Osteoblast (primary cell): ENCODE data around the gene SLC39A7. TPM values are rescaled to one million over a fixed set of nuclear protein-coding genes. Genes with fewer than 3 reads are reported as not detected.

Source experiments
- DNase-seq: peaks from one replicate; pipeline ENCODE4 v3.0.0; 2011; ENCODE audit warnings: low spot score, mixed read lengths; ENCODE audit not compliant: insufficient read length; ENCODE audit errors: missing footprints
- H2AFZ ChIP-seq: 2 replicates; pipeline ENCODE4 v1.6.0; 2011; ENCODE audit warnings: mild to moderate bottlenecking, low read length
- H3K27ac ChIP-seq: 2 replicates; pipeline ENCODE4 v1.5.1; 2011; ENCODE audit warnings: mild to moderate bottlenecking, low read depth, low read length, moderate library complexity
- H3K27me3 ChIP-seq: 2 replicates; pipeline ENCODE4 v1.6.0; 2012; ENCODE audit warnings: mild to moderate bottlenecking, control low read depth, inconsistent platforms, low read length, moderate library complexity; ENCODE audit not compliant: insufficient read depth
- H3K36me3 ChIP-seq: 2 replicates; pipeline ENCODE4 v1.5.1; 2011; ENCODE audit warnings: mild to moderate bottlenecking, low read length, control low read depth, moderate library complexity; ENCODE audit not compliant: insufficient read depth
- H3K4me1 ChIP-seq: 2 replicates; pipeline ENCODE4 v1.5.1; 2011; ENCODE audit warnings: mild to moderate bottlenecking, low read length, control low read depth, moderate library complexity; ENCODE audit not compliant: insufficient read depth
- H3K4me2 ChIP-seq: 2 replicates; pipeline ENCODE4 v1.6.0; 2011; ENCODE audit warnings: mild to moderate bottlenecking, low read length; ENCODE audit not compliant: insufficient read depth
- H3K4me3 ChIP-seq: fragments of 200-600 bp; sonication (generic); 3 replicates; pipeline ENCODE4 v1.5.1; 2012; ENCODE audit warnings: mild to moderate bottlenecking, low read length, inconsistent platforms; ENCODE audit not compliant: insufficient read depth
- H3K79me2 ChIP-seq: 2 replicates; pipeline ENCODE4 v1.6.0; 2012; ENCODE audit warnings: mild to moderate bottlenecking, low read length, control low read depth, inconsistent platforms; ENCODE audit not compliant: insufficient read depth
- H3K9me3 ChIP-seq: 2 replicates; pipeline ENCODE4 v1.5.1; 2011; ENCODE audit warnings: low read depth, low read length, control low read depth
- H4K20me1 ChIP-seq: 2 replicates; pipeline ENCODE4 v1.6.0; 2012; ENCODE audit warnings: mild to moderate bottlenecking, low read length, control low read depth; ENCODE audit not compliant: insufficient read depth
- total RNA-seq: library from RNA; depleted of rRNA; stranded (reverse); fragments of >200 nt; gene quantifications from 2 replicates; pipeline ENCODE4 v1.2.3, GENCODE V29; 2012
- TF ChIP-seq, protein P1 (sequence below): IDR thresholded peaks from 2 replicates; pipeline ENCODE4 v1.5.1; 2011; ENCODE audit warnings: mild to moderate bottlenecking, low read depth, low read length, moderate library complexity; ENCODE audit errors: extremely low read depth

The SLC39A7 gene
- total RNA-seq, 1 donor, result 108 TPM

DNA sequence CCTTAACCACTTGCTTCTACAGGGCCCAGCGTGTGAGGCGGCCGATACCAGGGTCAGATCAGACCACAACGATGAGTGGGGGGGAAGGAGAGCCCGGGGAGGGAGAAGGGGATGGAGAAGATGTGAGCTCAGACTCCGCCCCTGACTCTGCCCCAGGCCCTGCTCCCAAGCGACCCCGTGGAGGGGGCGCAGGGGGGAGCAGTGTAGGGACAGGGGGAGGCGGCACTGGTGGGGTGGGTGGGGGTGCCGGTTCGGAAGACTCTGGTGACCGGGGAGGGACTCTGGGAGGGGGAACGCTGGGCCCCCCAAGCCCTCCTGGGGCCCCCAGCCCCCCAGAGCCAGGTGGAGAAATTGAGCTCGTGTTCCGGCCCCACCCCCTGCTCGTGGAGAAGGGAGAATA, 10.5 kb downstream of the SLC39A7 start:
- H3K9me3 ChIP-seq, result no peaks in the 10 kb centered on the region
- peaks cover 13% of the 10 kb centered on the region for H3K36me3 ChIP-seq
- peaks cover 10% of the 10 kb centered on the region for H3K79me2 ChIP-seq

DNA sequence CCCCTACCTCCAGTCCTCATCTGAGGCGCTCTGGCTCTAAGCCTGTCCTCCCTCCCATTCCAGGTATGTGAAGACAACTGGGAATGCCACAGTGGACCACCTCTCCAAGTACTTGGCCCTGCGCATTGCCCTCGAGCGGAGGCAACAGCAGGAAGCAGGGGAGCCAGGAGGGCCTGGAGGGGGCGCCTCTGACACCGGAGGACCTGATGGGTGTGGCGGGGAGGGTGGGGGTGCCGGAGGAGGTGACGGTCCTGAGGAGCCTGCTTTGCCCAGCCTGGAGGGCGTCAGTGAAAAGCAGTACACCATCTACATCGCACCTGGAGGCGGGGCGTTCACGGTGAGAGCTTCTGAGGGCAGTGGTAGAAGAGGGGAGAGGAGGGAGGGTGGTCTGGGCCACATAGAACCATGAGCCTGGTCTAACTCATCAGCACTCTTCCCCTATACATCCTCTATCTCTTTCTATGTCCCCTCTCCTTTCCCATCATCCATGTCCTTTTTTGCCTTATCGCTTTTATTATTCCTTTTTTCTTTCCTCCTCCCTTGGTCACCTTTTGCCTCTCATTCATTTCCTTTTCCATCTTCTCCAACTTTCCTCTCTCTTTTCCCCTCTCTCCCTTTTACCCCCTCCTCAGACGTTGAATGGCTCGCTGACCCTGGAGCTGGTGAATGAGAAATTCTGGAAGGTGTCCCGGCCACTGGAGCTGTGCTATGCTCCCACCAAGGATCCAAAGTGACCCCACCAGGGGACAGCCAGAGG, 11.2 kb downstream of the SLC39A7 start:
- TF ChIP-seq, protein P1, sequence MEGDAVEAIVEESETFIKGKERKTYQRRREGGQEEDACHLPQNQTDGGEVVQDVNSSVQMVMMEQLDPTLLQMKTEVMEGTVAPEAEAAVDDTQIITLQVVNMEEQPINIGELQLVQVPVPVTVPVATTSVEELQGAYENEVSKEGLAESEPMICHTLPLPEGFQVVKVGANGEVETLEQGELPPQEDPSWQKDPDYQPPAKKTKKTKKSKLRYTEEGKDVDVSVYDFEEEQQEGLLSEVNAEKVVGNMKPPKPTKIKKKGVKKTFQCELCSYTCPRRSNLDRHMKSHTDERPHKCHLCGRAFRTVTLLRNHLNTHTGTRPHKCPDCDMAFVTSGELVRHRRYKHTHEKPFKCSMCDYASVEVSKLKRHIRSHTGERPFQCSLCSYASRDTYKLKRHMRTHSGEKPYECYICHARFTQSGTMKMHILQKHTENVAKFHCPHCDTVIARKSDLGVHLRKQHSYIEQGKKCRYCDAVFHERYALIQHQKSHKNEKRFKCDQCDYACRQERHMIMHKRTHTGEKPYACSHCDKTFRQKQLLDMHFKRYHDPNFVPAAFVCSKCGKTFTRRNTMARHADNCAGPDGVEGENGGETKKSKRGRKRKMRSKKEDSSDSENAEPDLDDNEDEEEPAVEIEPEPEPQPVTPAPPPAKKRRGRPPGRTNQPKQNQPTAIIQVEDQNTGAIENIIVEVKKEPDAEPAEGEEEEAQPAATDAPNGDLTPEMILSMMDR, result no peak
- Histone ChIP-seq H3K79me2 (peaks cover 10% of the 10 kb centered on the region), H3K27ac (no peak overlapping the region), H3K4me3 (no peak overlapping the region), H3K9me3 (no peaks in the 10 kb centered on the region), H3K36me3 (peaks cover 13% of the 10 kb centered on the region), H3K4me1 (peaks cover 13% of the 10 kb centered on the region), H3K4me2 (no peak overlapping the region), H4K20me1 (no peaks in the 10 kb centered on the region), H3K27me3 (no peaks in the 10 kb centered on the region), H2AFZ (no peak overlapping the region)
- peak; percentile 76 for DNase-seq

More for the DNA sequence above, 10.5 kb downstream of the SLC39A7 start:
- DNase-seq, result peak; percentile 57
- TF ChIP-seq, protein P1, result no peak
- Histone ChIP-seq H2AFZ (no peak overlapping the region), H3K4me1 (peaks cover 20% of the 10 kb centered on the region), H4K20me1 (no peaks in the 10 kb centered on the region), H3K4me2 (no peak overlapping the region), H3K27ac (no peak overlapping the region), H3K27me3 (no peaks in the 10 kb centered on the region), H3K4me3 (no peak overlapping the region)

DNA sequence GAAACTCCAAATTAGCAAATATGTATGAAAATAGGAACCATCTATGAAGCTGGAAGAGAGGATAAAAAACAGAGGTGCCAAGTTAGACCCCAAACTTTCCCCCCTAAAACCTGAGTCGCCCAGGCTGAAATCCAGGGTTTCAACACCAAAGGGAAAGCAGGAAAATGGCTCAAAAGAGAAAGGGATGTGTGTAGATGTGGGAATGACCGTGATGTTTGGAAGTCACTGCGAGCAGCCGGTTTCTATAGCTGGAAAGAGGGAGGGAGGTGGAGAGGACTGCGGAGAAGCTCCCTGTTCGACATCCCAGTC, 12.1 kb downstream of the SLC39A7 start:
- Histone ChIP-seq H3K4me2 (peak overlapping the region; percentile 82), H3K36me3 (peaks cover 13% of the 10 kb centered on the region), H3K79me2 (peaks cover 5% of the 10 kb centered on the region), H2AFZ (no peak overlapping the region), H3K9me3 (no peaks in the 10 kb centered on the region), H3K4me1 (peaks cover 12% of the 10 kb centered on the region), H3K4me3 (peak overlapping the region; percentile 76), H3K27ac (peak overlapping the region; percentile 18), H3K27me3 (no peaks in the 10 kb centered on the region), H4K20me1 (no peaks in the 10 kb centered on the region)
- TF ChIP-seq, protein P1, result no peak
- DNase-seq, result peak; percentile 91

DNA sequence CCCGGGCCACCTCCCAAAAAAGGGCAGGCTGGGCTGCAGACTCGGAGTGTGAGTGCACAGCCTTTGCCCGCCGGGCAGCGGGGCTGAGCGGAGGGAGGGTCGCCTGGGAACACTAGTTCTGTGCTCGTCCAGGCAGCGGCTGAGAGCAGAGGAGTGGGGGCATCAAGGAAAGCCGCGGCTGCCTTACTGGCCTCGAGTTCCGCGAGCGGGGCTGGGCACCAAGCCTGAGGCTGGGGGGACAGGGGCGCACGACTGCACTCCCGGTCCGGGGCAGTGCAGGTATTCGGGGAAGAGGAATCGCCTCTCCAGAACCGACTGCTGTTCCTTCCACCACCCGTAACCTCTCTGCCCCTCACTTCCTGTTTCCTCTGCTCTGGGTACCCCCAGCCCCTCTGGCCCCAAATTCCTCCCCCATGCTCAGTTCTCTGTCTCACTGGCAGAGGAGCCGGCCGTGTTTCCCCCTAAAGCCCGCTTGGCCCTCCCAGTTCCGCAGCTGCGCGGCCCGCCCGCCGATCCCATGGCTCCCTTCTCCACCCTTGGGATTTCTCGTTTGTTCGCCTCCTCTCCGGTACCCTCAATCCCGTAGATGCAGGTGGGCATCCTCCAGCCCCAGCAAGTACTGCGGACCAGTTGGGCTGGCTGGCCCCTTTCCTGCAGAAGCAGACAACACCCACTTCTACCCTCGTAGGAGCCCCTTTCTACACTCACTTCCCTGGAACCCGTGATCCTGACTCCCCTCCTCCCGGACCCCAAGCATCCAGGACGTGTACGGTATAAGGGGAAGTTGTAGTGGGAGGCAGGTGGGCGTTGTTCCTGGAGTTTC, 12.7 kb downstream of the SLC39A7 start:
- Histone ChIP-seq H3K9me3 (no peaks in the 10 kb centered on the region), H2AFZ (peak overlapping the region; percentile 71)
- DNase-seq, result peak; percentile 88

More for the DNA sequence above, 12.7 kb downstream of the SLC39A7 start:
- Histone ChIP-seq H3K27me3 (no peaks in the 10 kb centered on the region), H3K36me3 (peaks cover 13% of the 10 kb centered on the region), H3K27ac (peak overlapping the region; percentile 18), H3K4me2 (peak overlapping the region; percentile 82), H3K79me2 (peaks cover 3% of the 10 kb centered on the region), H3K4me3 (peak overlapping the region; percentile 76), H3K4me1 (peaks cover 12% of the 10 kb centered on the region), H4K20me1 (no peaks in the 10 kb centered on the region)
- TF ChIP-seq, protein P1, result no peak
